Liver (tissue), 9 donors: ENCODE data around the gene SF3B1. TPM values are rescaled to one million over a fixed set of nuclear protein-coding genes. Genes with fewer than 3 reads are reported as not detected.

Source experiments
- DNase-seq: peaks from one replicate; pipeline ENCODE4 v3.0.0-alpha.2; 2017; ENCODE audit warnings: low spot score
- H3K27ac ChIP-seq, 2 donors: one replicate each; pipeline ENCODE4 v1.7.0; 2013; ENCODE audit warnings: inconsistent platforms in 2 of 2, low read length in 2 of 2, control low read depth in 1 of 2, low read depth in 1 of 2, mild to moderate bottlenecking in 1 of 2
- H3K27me3 ChIP-seq, 4 donors: one replicate each; pipeline versions ENCODE4 v1.6.1 to v1.7.0; 2013; ENCODE audit warnings: low read length in 3 of 4, inconsistent platforms in 1 of 4, mild to moderate bottlenecking in 1 of 4, moderate library complexity in 1 of 4; ENCODE audit not compliant: control insufficient read depth in 4 of 4, insufficient read depth in 4 of 4
- H3K36me3 ChIP-seq, 4 donors: one replicate each; pipeline versions ENCODE4 v1.6.1 to v1.7.0; 2013; ENCODE audit warnings: low read length in 3 of 4, mild to moderate bottlenecking in 3 of 4, low read depth in 1 of 4, moderate library complexity in 1 of 4; ENCODE audit not compliant: control insufficient read depth in 4 of 4, insufficient read depth in 3 of 4
- H3K4me1 ChIP-seq, 4 donors: one replicate each; pipeline versions ENCODE4 v1.6.1 to v1.7.0; 2013; ENCODE audit warnings: low read length in 3 of 4, mild to moderate bottlenecking in 3 of 4, moderate library complexity in 1 of 4; ENCODE audit not compliant: control insufficient read depth in 4 of 4, insufficient read depth in 4 of 4
- H3K4me3 ChIP-seq, 3 donors: one replicate each; pipeline versions ENCODE4 v1.6.1 to v1.7.0; 2013; ENCODE audit warnings: low read length in 3 of 3, control low read depth in 1 of 3, low read depth in 1 of 3, mild to moderate bottlenecking in 1 of 3
- H3K9ac ChIP-seq, 2 donors: one replicate each; pipeline ENCODE4 v1.7.0; 2013; ENCODE audit warnings: low read length in 2 of 2, mild to moderate bottlenecking in 2 of 2, moderate library complexity in 2 of 2, control low read depth in 1 of 2, low read depth in 1 of 2
- H3K9me3 ChIP-seq, 4 donors: one replicate each; pipeline versions ENCODE4 v1.6.1 to v1.7.0; 2013; ENCODE audit warnings: low read length in 3 of 4; ENCODE audit not compliant: control insufficient read depth in 4 of 4
- ATF3 ChIP-seq: IDR thresholded peaks from 2 replicates; pipeline ENCODE4 v1.6.1; 2016; ENCODE audit warnings: antibody characterized with exemption
- CTCF ChIP-seq: fragments of 150-350 bp; IDR thresholded peaks from 2 replicates; pipeline ENCODE4 v1.5.1; 2017; ENCODE audit warnings: improper control_type of control experiment, low read depth, low read length; ENCODE audit not compliant: missing input control
- EGR1 ChIP-seq, 2 donors: IDR thresholded peaks; 2 replicates each; pipeline ENCODE4 v1.6.1; 2016 to 2018; ENCODE audit warnings: antibody characterized with exemption in 2 of 2, low read depth in 2 of 2
- FOXA1 ChIP-seq: IDR thresholded peaks from 2 replicates; pipeline ENCODE4 v1.6.1; 2016; ENCODE audit warnings: antibody characterized with exemption
- FOXA2 ChIP-seq: IDR thresholded peaks from 2 replicates; pipeline ENCODE4 v1.6.1; 2016; ENCODE audit warnings: antibody characterized with exemption
- GABPA ChIP-seq, 2 donors: IDR thresholded peaks in 1 of 2; conservative IDR thresholded peaks in 1 of 2; 2 replicates each; pipeline ENCODE4 v1.6.1; 2016; ENCODE audit warnings: antibody characterized with exemption in 2 of 2, mild to moderate bottlenecking in 1 of 2, moderate library complexity in 1 of 2
- HNF4A ChIP-seq, 2 donors: conservative IDR thresholded peaks; 2 replicates each; pipeline ENCODE4 v1.6.1; 2016; ENCODE audit warnings: antibody characterized with exemption in 2 of 2, mild to moderate bottlenecking in 2 of 2
- HNF4G ChIP-seq: IDR thresholded peaks from 2 replicates; pipeline ENCODE4 v1.6.1; 2016; ENCODE audit warnings: antibody characterized with exemption
- JUND ChIP-seq, 2 donors: IDR thresholded peaks; 2 replicates each; pipeline ENCODE4 v1.6.1; 2016; ENCODE audit warnings: antibody characterized with exemption in 2 of 2
- MAX ChIP-seq: IDR thresholded peaks from 2 replicates; pipeline ENCODE4 v1.6.1; 2016; ENCODE audit warnings: antibody characterized with exemption
- NR2F2 ChIP-seq: IDR thresholded peaks from 2 replicates; pipeline ENCODE4 v1.6.1; 2016; ENCODE audit warnings: antibody characterized with exemption
- RAD21 ChIP-seq, 2 donors: IDR thresholded peaks; 2 replicates each; pipeline ENCODE4 v1.6.1; 2016; ENCODE audit warnings: antibody characterized with exemption in 2 of 2, mild to moderate bottlenecking in 2 of 2
- REST ChIP-seq: IDR thresholded peaks from 2 replicates; pipeline ENCODE4 v1.6.1; 2016; ENCODE audit warnings: antibody characterized with exemption, mild to moderate bottlenecking
- RXRA ChIP-seq, 2 donors: IDR thresholded peaks; 2 replicates each; pipeline ENCODE4 v1.6.1; 2017 to 2018; ENCODE audit warnings: antibody characterized with exemption in 2 of 2, mild to moderate bottlenecking in 1 of 2
- SP1 ChIP-seq: IDR thresholded peaks from 2 replicates; pipeline ENCODE4 v1.6.1; 2018; ENCODE audit warnings: antibody characterized with exemption, mild to moderate bottlenecking
- TAF1 ChIP-seq: conservative IDR thresholded peaks from 2 replicates; pipeline ENCODE4 v1.6.1; 2016; ENCODE audit warnings: antibody characterized with exemption, mild to moderate bottlenecking
- YY1 ChIP-seq: IDR thresholded peaks from 2 replicates; pipeline ENCODE4 v1.6.1; 2016; ENCODE audit warnings: antibody characterized with exemption, mild to moderate bottlenecking
- ZBTB33 ChIP-seq: IDR thresholded peaks from 2 replicates; pipeline ENCODE4 v1.6.1; 2016; ENCODE audit warnings: antibody characterized with exemption
- WGBS: extraction: QIAGEN DNeasy Blood & Tissue Kit; methylation state at CpG from one replicate; pipeline ENCODE4 v1.1.7; 2013; 5-methylcytosine and 5-hydroxymethylcytosine counted together
- polyA plus RNA-seq, 2 donors: library from polyadenylated mRNA; stranded (reverse) in 1 of 2; unstranded in 1 of 2; fragments of 200-250 nt in 1 of 2; fragments of >200 nt in 1 of 2; fragmentation: Nextera tagmentation in 1 of 2; extraction: Ambion mirVana in 1 of 2; gene quantifications; one replicate each; pipeline versions ENCODE4 v1.2.1 to v1.2.3, GENCODE V29; 2013 to 2015
- total RNA-seq, 2 donors: library from RNA; depleted of rRNA; stranded (reverse); fragments of >200 nt; gene quantifications; one replicate each; pipeline ENCODE4 v1.2.3, GENCODE V29; 2014
- donor health status: healthy.
- donor health status: healthy.
- donor health status: healthy.
- donor health status: healthy.
- donor health status: healthy.

Gene SF3B1
- total and polyA plus RNA-seq, 4 donors = 44.1 to 180 (median 139) TPM

GRCh38 chr2:197454923-197455322 lies 20.1 kb upstream of the SF3B1 start (continued):
- no peak for TF ChIP-seq GABPA (IDR thresholded peaks at IDR 0.05 in 1 of 2, conservative IDR thresholded peaks at IDR 0.05 in 1 of 2)

GRCh38 chr2:197453914-197454398 lies 19.1 kb upstream of the SF3B1 start:
- no peaks in the 10 kb centered on the region for H3K9me3 ChIP-seq
- peak overlapping the region; percentile 100 for H3K27ac ChIP-seq
- H3K36me3 ChIP-seq = no peaks in the 10 kb centered on the region
- peak overlapping the region; percentile 96 to 100 for H3K9ac ChIP-seq
- H3K4me3 ChIP-seq = peak overlapping the region; percentile 70 to 96 (median 92)
- H3K4me1 ChIP-seq = peaks cover 2 to 25% (median 8%) of the 10 kb centered on the region in 4 donors
- peak in 1 of 2 donors; percentile 35 for TF ChIP-seq GABPA (IDR thresholded peaks at IDR 0.05 in 1 of 2, conservative IDR thresholded peaks at IDR 0.05 in 1 of 2)
- TF ChIP-seq JUND (IDR thresholded peaks at IDR 0.05) = no peak
- TF ChIP-seq RAD21 (IDR thresholded peaks at IDR 0.05) = peak; percentile 9 to 12
- no peak for TF ChIP-seq HNF4G
- TF ChIP-seq EGR1 (IDR thresholded peaks at IDR 0.05; ENCODE audit: low read depth in 2 of 2) = no peak
- TF ChIP-seq CTCF = no peak
- TF ChIP-seq TAF1 = peak; percentile 95
- TF ChIP-seq NR2F2 = no peak
- no peak for TF ChIP-seq HNF4A (conservative IDR thresholded peaks at IDR 0.05)
- DNase-seq = peak; percentile 73
- WGBS = under 1% methylated on average over 11 of the region's 11 CpGs
- no peaks in the 10 kb centered on the region for H3K27me3 ChIP-seq

GRCh38 chr2:197453123-197453913 lies 18.5 kb upstream of the SF3B1 start, which contains the start of gene COQ10B:
COQ10B (plus strand) TSS chr2:197453552; CDS start chr2:197453561, 9 bp downstream.
- Histone ChIP-seq H3K9ac (peak within 1 kb of the TSS; percentile 96 to 100), H3K4me3 (peak within 1 kb of the TSS; percentile 70 to 96 (median 92)), H3K36me3 (no peaks in the 10 kb centered on the region), H3K4me1 (peaks cover 2 to 25% (median 8%) of the 10 kb centered on the region in 4 donors), H3K27me3 (no peaks in the 10 kb centered on the region), H3K9me3 (no peaks in the 10 kb centered on the region), H3K27ac (peak within 1 kb of the TSS; percentile 100)
- DNase-seq = peak; percentile 97
- TF ChIP-seq RXRA (IDR thresholded peaks at IDR 0.05) = peak; percentile 70 to 79
- TF ChIP-seq FOXA1 = peak; percentile 16
- peak; percentile 18 for TF ChIP-seq CTCF
- peak; percentile 75 for TF ChIP-seq TAF1
- peak; percentile 95 for TF ChIP-seq YY1
- TF ChIP-seq ATF3 = peak; percentile 60
- no peak for TF ChIP-seq FOXA2
- TF ChIP-seq ZBTB33 = peak; percentile 77
- TF ChIP-seq MAX = peak; percentile 89
- TF ChIP-seq HNF4G = no peak
- peak; percentile 89 for TF ChIP-seq REST
- peak; percentile 13 for TF ChIP-seq NR2F2
- TF ChIP-seq GABPA (IDR thresholded peaks at IDR 0.05 in 1 of 2, conservative IDR thresholded peaks at IDR 0.05 in 1 of 2) = peak; percentile 25 to 79
- peak; percentile 53 to 56 for TF ChIP-seq HNF4A (conservative IDR thresholded peaks at IDR 0.05)
- TF ChIP-seq EGR1 (IDR thresholded peaks at IDR 0.05; ENCODE audit: low read depth in 2 of 2) = peak; percentile 73 to 87
- TF ChIP-seq JUND (IDR thresholded peaks at IDR 0.05) = peak; percentile 71 to 91
- no peak for TF ChIP-seq RAD21 (IDR thresholded peaks at IDR 0.05)
- peak; percentile 92 for TF ChIP-seq SP1
- WGBS = under 1% methylated on average over 70 of the region's 70 CpGs
